ENCODE measurements around the gene UBASH3A.

Gene UBASH3A

DNA sequence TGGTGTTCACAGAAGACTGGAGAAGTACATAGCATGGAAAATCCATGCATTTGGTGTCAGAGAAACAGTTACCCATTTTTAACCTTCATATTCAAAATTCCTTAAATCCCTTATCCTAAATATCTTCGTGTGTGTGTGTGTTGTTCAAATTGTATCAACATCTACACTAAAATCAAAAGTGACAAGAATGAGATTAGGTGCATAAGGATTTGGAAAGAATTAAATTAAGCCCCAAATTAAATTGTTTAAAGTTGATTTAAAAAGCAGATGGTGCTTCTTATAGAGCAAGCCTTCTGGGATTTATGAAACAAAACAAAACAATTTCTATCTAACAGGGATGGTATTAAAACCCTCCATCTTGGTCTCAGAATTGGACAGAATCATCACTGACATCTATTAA is 87.6 kb downstream of the UBASH3A start:
- TF ChIP-seq EZH2 (IDR thresholded peaks at IDR 0.05; ENCODE audit: borderline replicate concordance, low read depth, low read length, severe bottlenecking) = no peak
- TF ChIP-seq, protein P1, sequence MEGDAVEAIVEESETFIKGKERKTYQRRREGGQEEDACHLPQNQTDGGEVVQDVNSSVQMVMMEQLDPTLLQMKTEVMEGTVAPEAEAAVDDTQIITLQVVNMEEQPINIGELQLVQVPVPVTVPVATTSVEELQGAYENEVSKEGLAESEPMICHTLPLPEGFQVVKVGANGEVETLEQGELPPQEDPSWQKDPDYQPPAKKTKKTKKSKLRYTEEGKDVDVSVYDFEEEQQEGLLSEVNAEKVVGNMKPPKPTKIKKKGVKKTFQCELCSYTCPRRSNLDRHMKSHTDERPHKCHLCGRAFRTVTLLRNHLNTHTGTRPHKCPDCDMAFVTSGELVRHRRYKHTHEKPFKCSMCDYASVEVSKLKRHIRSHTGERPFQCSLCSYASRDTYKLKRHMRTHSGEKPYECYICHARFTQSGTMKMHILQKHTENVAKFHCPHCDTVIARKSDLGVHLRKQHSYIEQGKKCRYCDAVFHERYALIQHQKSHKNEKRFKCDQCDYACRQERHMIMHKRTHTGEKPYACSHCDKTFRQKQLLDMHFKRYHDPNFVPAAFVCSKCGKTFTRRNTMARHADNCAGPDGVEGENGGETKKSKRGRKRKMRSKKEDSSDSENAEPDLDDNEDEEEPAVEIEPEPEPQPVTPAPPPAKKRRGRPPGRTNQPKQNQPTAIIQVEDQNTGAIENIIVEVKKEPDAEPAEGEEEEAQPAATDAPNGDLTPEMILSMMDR (IDR thresholded peaks at IDR 0.05; ENCODE audit: borderline replicate concordance, extremely low read depth, low read length, poor library complexity, severe bottlenecking) = no peak
- peaks cover 9% of the 10 kb centered on the region for H3K4me1 ChIP-seq (ENCODE audit: insufficient read depth, low read length)
- H4K20me1 ChIP-seq (ENCODE audit: insufficient read depth, low read length) = no peaks in the 10 kb centered on the region
- H3K36me3 ChIP-seq (ENCODE audit: insufficient read depth, low read length) = no peaks in the 10 kb centered on the region
- no peak overlapping the region for H3K4me2 ChIP-seq (ENCODE audit: insufficient read depth, low read length)
- ATAC-seq (ENCODE audit: insufficient read depth, low read depth) (no peak), DNase-seq (no peak)
- H3K9ac ChIP-seq (ENCODE audit: low read depth, low read length) = no peak overlapping the region
- H3K79me2 ChIP-seq (ENCODE audit: insufficient read depth, low read length) = no peaks in the 10 kb centered on the region
- H2AFZ ChIP-seq (ENCODE audit: low read depth, low read length) = no peak overlapping the region
- no peaks in the 10 kb centered on the region for H3K9me3 ChIP-seq (ENCODE audit: insufficient read depth, low read length, severe bottlenecking)
- no peaks in the 10 kb centered on the region for H3K27me3 ChIP-seq (ENCODE audit: insufficient read depth, low read length, poor library complexity)
- H3K27ac ChIP-seq (ENCODE audit: low read length) = no peak overlapping the region
- no peak overlapping the region for H3K4me3 ChIP-seq (ENCODE audit: low read depth in 1 of 2, low read length in 2 of 2)

DNA sequence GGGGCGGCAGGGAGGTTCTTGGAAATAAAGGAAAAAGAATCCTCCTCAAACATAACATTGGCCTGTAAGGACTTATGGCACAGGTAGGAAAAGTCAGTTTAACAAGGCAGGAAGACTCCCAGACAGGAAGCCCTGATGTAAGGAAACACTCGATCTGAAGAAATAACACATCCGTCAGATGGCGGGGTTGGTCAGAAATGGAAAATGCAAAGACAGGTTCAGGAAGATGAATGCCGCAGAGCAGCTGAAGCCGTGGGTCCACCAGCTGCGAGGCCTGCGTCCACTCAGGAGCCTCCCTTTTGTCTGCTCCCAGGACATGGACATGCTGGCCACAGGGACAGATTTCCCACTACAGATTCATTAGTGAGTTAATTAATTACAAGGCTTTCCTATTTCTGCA is 88.5 kb downstream of the UBASH3A start:
- no peak overlapping the region for H3K4me2 ChIP-seq (ENCODE audit: insufficient read depth, low read length)
- H3K79me2 ChIP-seq (ENCODE audit: insufficient read depth, low read length) = no peaks in the 10 kb centered on the region
- ATAC-seq (ENCODE audit: insufficient read depth, low read depth) = no peak
- H2AFZ ChIP-seq (ENCODE audit: low read depth, low read length) = no peak overlapping the region
- H3K4me1 ChIP-seq (ENCODE audit: insufficient read depth, low read length) = peaks cover 17% of the 10 kb centered on the region
- no peaks in the 10 kb centered on the region for H3K9me3 ChIP-seq (ENCODE audit: insufficient read depth, low read length, severe bottlenecking)
- TF ChIP-seq EZH2 (IDR thresholded peaks at IDR 0.05; ENCODE audit: borderline replicate concordance, low read depth, low read length, severe bottlenecking) = no peak
- TF ChIP-seq, protein P1 (IDR thresholded peaks at IDR 0.05; ENCODE audit: borderline replicate concordance, extremely low read depth, low read length, poor library complexity, severe bottlenecking) = no peak
- H4K20me1 ChIP-seq (ENCODE audit: insufficient read depth, low read length) = no peaks in the 10 kb centered on the region
- no peak for DNase-seq
- H3K4me3 ChIP-seq (ENCODE audit: low read depth in 1 of 2, low read length in 2 of 2) = no peak overlapping the region
- H3K27ac ChIP-seq (ENCODE audit: low read length) = no peak overlapping the region
- H3K36me3 ChIP-seq (ENCODE audit: insufficient read depth, low read length) = no peaks in the 10 kb centered on the region
- no peaks in the 10 kb centered on the region for H3K27me3 ChIP-seq (ENCODE audit: insufficient read depth, low read length, poor library complexity)
- no peak overlapping the region for H3K9ac ChIP-seq (ENCODE audit: low read depth, low read length)

DNA sequence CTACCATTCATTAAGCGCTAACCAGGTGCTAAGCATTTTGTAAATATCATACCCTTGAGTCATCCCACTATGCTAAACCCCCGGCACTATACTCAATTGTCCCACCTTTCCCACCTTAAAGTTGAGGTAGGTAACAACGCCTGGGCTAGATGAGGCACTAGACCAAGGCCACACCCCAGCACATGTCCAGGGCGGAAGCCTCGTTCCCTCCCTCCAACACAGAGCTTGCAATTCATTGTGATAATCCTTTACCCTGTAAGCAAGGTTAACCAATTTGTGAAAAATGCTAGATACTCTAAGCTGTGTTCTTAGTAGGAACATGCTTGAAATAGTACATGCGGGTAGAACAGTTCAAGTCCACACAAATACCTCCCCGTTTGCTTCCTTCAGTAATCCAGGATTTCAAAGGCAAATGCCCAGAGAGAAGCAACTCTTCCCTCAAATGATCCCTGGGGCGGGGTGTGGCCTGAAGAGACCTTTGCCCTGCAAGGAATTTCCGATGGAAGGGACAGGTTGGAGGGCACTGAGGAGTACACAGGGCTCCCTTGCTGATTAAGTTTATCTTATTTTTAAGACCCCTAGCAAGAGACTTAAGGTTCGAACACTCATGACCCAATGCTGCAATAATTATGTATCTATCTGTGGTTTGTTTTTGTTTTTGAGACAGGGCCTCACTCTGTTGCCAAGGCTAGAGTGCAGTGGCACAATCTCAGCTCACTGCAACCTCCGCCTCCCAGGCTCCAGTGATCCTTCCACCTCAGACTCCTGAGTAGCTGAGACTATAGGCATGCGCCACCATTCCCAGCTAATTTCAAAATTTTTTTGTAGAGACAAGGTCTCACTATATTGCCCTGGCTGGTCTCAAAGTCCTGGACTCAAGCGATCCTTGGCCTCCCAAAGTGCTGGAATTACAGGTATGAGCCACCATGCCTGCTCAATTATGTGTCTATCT is 89.7 kb downstream of the UBASH3A start:
- no peak for DNase-seq
- Histone ChIP-seq H3K4me3 (ENCODE audit: low read depth in 1 of 2, low read length in 2 of 2) (no peak overlapping the region), H3K4me2 (ENCODE audit: insufficient read depth, low read length) (no peak overlapping the region), H3K27ac (ENCODE audit: low read length) (no peak overlapping the region), H3K4me1 (ENCODE audit: insufficient read depth, low read length) (peaks cover 17% of the 10 kb centered on the region), H2AFZ (ENCODE audit: low read depth, low read length) (no peak overlapping the region), H3K9ac (ENCODE audit: low read depth, low read length) (no peak overlapping the region), H4K20me1 (ENCODE audit: insufficient read depth, low read length) (no peaks in the 10 kb centered on the region), H3K36me3 (ENCODE audit: insufficient read depth, low read length) (no peaks in the 10 kb centered on the region), H3K9me3 (ENCODE audit: insufficient read depth, low read length, severe bottlenecking) (no peaks in the 10 kb centered on the region), H3K79me2 (ENCODE audit: insufficient read depth, low read length) (no peaks in the 10 kb centered on the region), H3K27me3 (ENCODE audit: insufficient read depth, low read length, poor library complexity) (no peaks in the 10 kb centered on the region)
- no peak for ATAC-seq (ENCODE audit: insufficient read depth, low read depth)
- TF ChIP-seq, protein P1 (IDR thresholded peaks at IDR 0.05; ENCODE audit: borderline replicate concordance, extremely low read depth, low read length, poor library complexity, severe bottlenecking) = no peak
- TF ChIP-seq EZH2 (IDR thresholded peaks at IDR 0.05; ENCODE audit: borderline replicate concordance, low read depth, low read length, severe bottlenecking) = no peak
